NCI-H1436 (cell line): ENCODE data around the gene DYNC2H1.
A peak's percentile ranks its signal among the peaks of the same experiment; 100 is the strongest.

ENCODE experiments used
- DNase-seq: peaks from one replicate; lab custom pipeline; 2025; lab: John Stamatoyannopoulos, UW

The DYNC2H1 gene

GRCh38 chr11:103108933-103109817 lies at the start of gene DYNC2H1:
DYNC2H1 (plus strand) TSS chr11:103109426; CDS start chr11:103109575, 149 bp downstream.
- DNase-seq, result peak; percentile 78

- no peak for DNase-seq
Observed at GRCh38 chr11:103061656-103062055, 47.6 kb upstream of the DYNC2H1 start.

- DNase-seq, result no peak
Observed at GRCh38 chr11:103067118-103067517, 42.1 kb upstream of the DYNC2H1 start.

- no peak for DNase-seq
Observed at GRCh38 chr11:103069367-103069766, 39.9 kb upstream of the DYNC2H1 start.

GRCh38 chr11:103070142-103070541 lies 39.1 kb upstream of the DYNC2H1 start:
- DNase-seq, result no peak

- DNase-seq, result no peak
Observed at GRCh38 chr11:103071008-103071407, 38.2 kb upstream of the DYNC2H1 start.

- DNase-seq, result no peak
Observed at GRCh38 chr11:103076361-103076760, 32.9 kb upstream of the DYNC2H1 start.

- no peak for DNase-seq
Observed at GRCh38 chr11:103077554-103077953, 31.7 kb upstream of the DYNC2H1 start.

- no peak for DNase-seq
Observed at GRCh38 chr11:103078710-103079109, 30.5 kb upstream of the DYNC2H1 start.

GRCh38 chr11:103079833-103080232 lies 29.4 kb upstream of the DYNC2H1 start:
- DNase-seq, result no peak

GRCh38 chr11:103085758-103086365 lies 23.4 kb upstream of the DYNC2H1 start:
- no peak for DNase-seq

GRCh38 chr11:103086461-103086860 lies 22.8 kb upstream of the DYNC2H1 start:
- no peak for DNase-seq

GRCh38 chr11:103091064-103091800 lies 18.0 kb upstream of the DYNC2H1 start:
- DNase-seq, result no peak

- DNase-seq, result peak; percentile 90
Observed at GRCh38 chr11:103091801-103092524, 17.3 kb upstream of the DYNC2H1 start, which contains the start of gene DCUN1D5. DCUN1D5 (minus strand) TSS chr11:103092160; CDS start chr11:103091872, 288 bp downstream.

- no peak for DNase-seq
Observed at GRCh38 chr11:103097279-103097678, 11.9 kb upstream of the DYNC2H1 start.

GRCh38 chr11:103109818-103110388 lies 677 bp downstream of the DYNC2H1 start:
- DNase-seq, result no peak

- no peak for DNase-seq
Observed at GRCh38 chr11:103110391-103110790, 1.2 kb downstream of the DYNC2H1 start.

- DNase-seq, result no peak
Observed at GRCh38 chr11:103111400-103111799, 2.2 kb downstream of the DYNC2H1 start.

GRCh38 chr11:103112364-103112763 lies 3.1 kb downstream of the DYNC2H1 start:
- no peak for DNase-seq

- no peak for DNase-seq
Observed at GRCh38 chr11:103114836-103115235, 5.6 kb downstream of the DYNC2H1 start.

GRCh38 chr11:103125462-103125861 lies 16.2 kb downstream of the DYNC2H1 start:
- DNase-seq, result no peak
